CD4-positive, alpha-beta memory T cell (primary cell): ENCODE measurements around the gene C2orf15. TPM values are rescaled to one million over a fixed set of nuclear protein-coding genes. Genes with fewer than 3 reads are reported as not detected.

Experiments
- CTCF ChIA-PET: fragments of 350-600 bp; sonication (Branson Sonifier 250); formaldehyde crosslinking; loops from one replicate; lab custom pipeline; 2021; ENCODE audit warnings: inconsistent platforms; ENCODE audit not compliant: partially characterized antibody; lab: Charles Lee
- POLR2A ChIA-PET: fragments of 350-600 bp; sonication (Branson Sonifier 250); formaldehyde crosslinking; loops from one replicate; lab custom pipeline; 2021; ENCODE audit not compliant: partially characterized antibody; lab: Charles Lee
- DNase-seq, 5 donors: peaks; one replicate each; pipeline versions ENCODE4 v3.0.0 to v3.0.0-alpha.2; 2020 to 2022; ENCODE audit warnings: mixed read lengths in 1 of 5
- H3K27ac ChIP-seq: one replicate; pipeline ENCODE4 v1.7.0; 2013; ENCODE audit warnings: low read depth, low read length
- H3K27me3 ChIP-seq: 2 replicates; pipeline ENCODE4 v1.7.0; 2013; ENCODE audit warnings: mild to moderate bottlenecking, low read length, moderate library complexity; ENCODE audit not compliant: insufficient read depth
- H3K36me3 ChIP-seq: 2 replicates; pipeline ENCODE4 v1.7.0; 2013; ENCODE audit warnings: mild to moderate bottlenecking, low read length, moderate library complexity; ENCODE audit not compliant: insufficient read depth
- H3K4me1 ChIP-seq: 2 replicates; pipeline ENCODE4 v1.7.0; 2013; ENCODE audit warnings: mild to moderate bottlenecking, low read length, moderate library complexity; ENCODE audit not compliant: insufficient read depth
- H3K4me3 ChIP-seq, 2 donors: one replicate each; pipeline ENCODE4 v1.7.0; 2013; ENCODE audit warnings: low read length in 2 of 2, mild to moderate bottlenecking in 1 of 2
- H3K9me3 ChIP-seq, 2 donors: one replicate each; pipeline ENCODE4 v1.7.0; 2013; ENCODE audit warnings: low read length in 2 of 2, control low read depth in 1 of 2; ENCODE audit not compliant: control insufficient read depth in 1 of 2
- H3K27ac Mint-ChIP-seq, 7 donors: one replicate each; pipeline ENCODE4 v1.8.0; 2020 to 2021; ENCODE audit warnings: mixed read lengths in 7 of 7, mild to moderate bottlenecking in 6 of 7, inconsistent platforms in 3 of 7, moderate library complexity in 3 of 7
- H3K27me3 Mint-ChIP-seq, 2 donors: one replicate each; pipeline ENCODE4 v1.8.0; 2020 to 2021; ENCODE audit warnings: mixed read lengths in 2 of 2
- H3K36me3 Mint-ChIP-seq, 2 donors: one replicate each; pipeline ENCODE4 v1.8.0; 2020 to 2021; ENCODE audit warnings: mixed read lengths in 2 of 2, inconsistent platforms in 1 of 2, mild to moderate bottlenecking in 1 of 2
- H3K4me1 Mint-ChIP-seq, 4 donors: one replicate each; pipeline ENCODE4 v1.8.0; 2020 to 2021; ENCODE audit warnings: mixed read lengths in 4 of 4, mild to moderate bottlenecking in 1 of 4
- H3K4me3 Mint-ChIP-seq, 8 donors: one replicate each; pipeline ENCODE4 v1.8.0; 2020 to 2021; ENCODE audit warnings: mixed read lengths in 8 of 8, mild to moderate bottlenecking in 7 of 8, moderate library complexity in 6 of 8, inconsistent platforms in 3 of 8
- H3K9me3 Mint-ChIP-seq, 8 donors: one replicate each; pipeline ENCODE4 v1.8.0; 2020 to 2021; ENCODE audit warnings: mixed read lengths in 8 of 8, mild to moderate bottlenecking in 5 of 8, inconsistent platforms in 3 of 8, moderate library complexity in 1 of 8
- intact Hi-C: fragments of 100-400 bp; cut with micrococcal nuclease; formaldehyde crosslinking; loops from one replicate; pipeline ENCODE4 v1.15.1; 2023
- polyA plus RNA-seq, 2 donors: library from polyadenylated mRNA; unstranded; fragments of 300-500 nt; fragmentation: Illumina TruSeq; gene quantifications; one replicate each; pipeline ENCODE4 v1.2.3, GENCODE V29; 2021
- total RNA-seq, 2 experiments: library from RNA; stranded (reverse); gene quantifications; one replicate each; pipeline ENCODE4 v1.2.3, GENCODE V29; 2021

C2orf15 gene
- total and polyA plus RNA-seq, 4 experiments from 2014 or later, result 2.3 to 4.9 (median 4.0) TPM

DNA sequence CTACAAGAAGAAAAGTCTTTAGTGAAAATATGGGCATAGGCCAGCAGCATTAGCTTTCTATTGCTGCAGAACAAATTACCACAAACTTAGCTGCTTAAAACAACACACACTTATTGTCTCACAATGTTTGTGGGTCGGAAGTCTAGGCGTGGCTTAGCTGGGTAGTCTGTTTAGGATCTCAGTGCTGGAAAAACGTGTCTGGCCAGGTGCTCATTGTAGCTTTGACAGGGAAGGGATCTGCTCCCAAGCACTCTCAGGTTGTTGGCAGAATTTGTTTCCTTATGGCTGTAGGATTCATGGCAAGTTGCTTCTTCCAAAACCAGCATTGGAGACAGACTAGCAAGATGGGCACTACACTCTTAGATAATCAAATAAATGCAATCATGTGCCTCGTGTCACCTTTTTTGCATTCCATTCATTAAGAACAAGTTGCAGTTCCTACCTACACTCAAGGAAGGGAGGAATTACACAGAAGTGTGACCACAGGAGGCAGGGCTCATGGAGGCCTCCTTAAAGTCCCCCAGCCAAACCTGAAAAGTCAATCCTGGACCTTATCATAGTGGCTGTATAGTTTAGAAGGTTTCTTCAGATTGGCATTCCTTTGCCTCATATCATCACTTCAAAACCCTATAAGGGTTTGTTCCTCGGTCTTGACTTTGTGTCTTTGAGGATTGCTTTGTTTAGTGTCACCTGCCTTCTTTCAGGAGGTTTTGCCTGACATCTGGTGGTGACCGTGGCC, 56.8 kb downstream of the C2orf15 start:
- Histone ChIP-seq H3K27me3 (no peaks in the 10 kb centered on the region), H3K36me3 (peaks cover 27% of the 10 kb centered on the region), H3K27ac (no peak overlapping the region), H3K4me3 (no peak overlapping the region), H3K4me1 (no peaks in the 10 kb centered on the region), H3K9me3 (no peaks in the 10 kb centered on the region)
- ChIA-PET POLR2A (interaction anchor here (0.6 kb wide), 1 partner anchor 547 kb away, joined by 3 read pairs; no protein-coding TSS in a partner anchor), CTCF (no interaction called here)
- intact Hi-C loops, result no loop called here
- peaks cover 0 to 3% (median 0%) of the 10 kb centered on the region in 8 donors for H3K9me3 Mint-ChIP-seq
- DNase-seq, result no peak
- H3K4me1 Mint-ChIP-seq, result peaks cover 0 to 4% (median under 1%) of the 10 kb centered on the region in 4 donors
- no peak overlapping the region for H3K4me3 Mint-ChIP-seq
- no peaks in the 10 kb centered on the region for H3K27me3 Mint-ChIP-seq
- peaks cover 12 to 32% of the 10 kb centered on the region in 2 donors for H3K36me3 Mint-ChIP-seq
- H3K27ac Mint-ChIP-seq, result peak overlapping the region in 5 of 7 donors; percentile 20 to 73 (median 46)

DNA sequence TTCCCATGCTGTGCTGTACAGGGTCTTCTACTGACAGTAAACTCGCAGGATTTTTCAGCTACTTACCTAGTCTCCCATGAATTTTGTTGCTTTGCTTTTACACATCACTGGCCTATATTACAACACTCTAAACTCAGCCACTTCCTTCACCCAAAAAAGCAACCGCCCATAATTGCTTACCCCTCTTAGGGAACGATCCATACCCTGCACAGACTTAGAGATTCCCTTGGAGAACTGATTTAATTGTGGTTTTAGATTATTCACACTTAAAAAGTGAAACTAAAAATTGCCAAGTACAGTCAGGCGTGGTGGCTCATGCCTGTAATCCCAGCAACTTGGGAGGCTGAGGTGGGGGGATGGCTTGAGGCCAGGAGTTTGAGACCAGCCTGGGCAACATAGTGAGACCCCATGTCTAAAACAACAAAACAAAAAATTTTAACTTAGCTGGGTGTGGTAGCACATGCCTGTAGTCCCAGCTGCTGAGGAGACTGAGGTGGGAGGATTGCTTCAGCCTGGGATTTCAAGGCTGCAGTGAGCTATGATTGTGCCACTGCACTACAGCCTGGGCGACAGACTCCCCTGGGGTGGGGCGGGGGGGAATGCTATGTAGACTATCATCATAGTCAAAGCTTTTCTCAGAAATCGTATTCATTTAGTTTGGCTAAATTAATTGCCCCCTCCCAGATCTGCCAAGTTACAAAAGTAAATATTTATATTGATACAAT, 58.7 kb downstream of the C2orf15 start:
- Histone ChIP-seq H3K4me1 (no peaks in the 10 kb centered on the region), H3K27ac (no peak overlapping the region), H3K4me3 (no peak overlapping the region), H3K36me3 (peaks cover 26% of the 10 kb centered on the region), H3K9me3 (no peaks in the 10 kb centered on the region), H3K27me3 (no peaks in the 10 kb centered on the region)
- ChIA-PET POLR2A (no interaction called here), CTCF (no interaction called here)
- peaks cover 0 to 4% (median under 1%) of the 10 kb centered on the region in 4 donors for H3K4me1 Mint-ChIP-seq
- H3K9me3 Mint-ChIP-seq, result peaks cover 0 to 3% (median 0%) of the 10 kb centered on the region in 8 donors
- no peak overlapping the region for H3K4me3 Mint-ChIP-seq
- H3K36me3 Mint-ChIP-seq, result peaks cover 8 to 27% of the 10 kb centered on the region in 2 donors
- intact Hi-C loops, result no loop called here
- H3K27ac Mint-ChIP-seq, result peak overlapping the region in 5 of 7 donors; percentile 22 to 81 (median 65)
- DNase-seq, result no peak
- H3K27me3 Mint-ChIP-seq, result no peaks in the 10 kb centered on the region

Other genes with a start within 250 kb of the C2orf15 start
- 1 to 10 TPM; 1.1 to 1.2 TPM for gene CRACDL, start 205.5 kb upstream of the C2orf15 start, total RNA-seq
- gene CRACDL, start 205.5 kb upstream of the C2orf15 start, polyA plus RNA-seq, result 1 to 10 TPM in 1 of 2 donors, under 1 TPM in 1; 0.25 to 1.3 TPM
- gene TSGA10, start 13.2 kb downstream of the C2orf15 start, total RNA-seq, result 10 to 100 TPM; 20.7 to 22.6 TPM
- gene TSGA10, start 13.2 kb downstream of the C2orf15 start, polyA plus RNA-seq, result 10 to 100 TPM; 17.0 to 17.3 TPM
- 10 to 100 TPM; 23.4 to 24.4 TPM for gene LIPT1, start 13.3 kb downstream of the C2orf15 start, total RNA-seq
- 10 to 100 TPM; 20.5 to 25.6 TPM for gene LIPT1, start 13.3 kb downstream of the C2orf15 start, polyA plus RNA-seq
- 10 to 100 TPM; 79.1 to 84.3 TPM for gene MITD1, start 39.4 kb downstream of the C2orf15 start, total RNA-seq
- 10 to 100 TPM; 54.7 to 73.9 TPM for gene MITD1, start 39.4 kb downstream of the C2orf15 start, polyA plus RNA-seq
- gene MRPL30, start 39.5 kb downstream of the C2orf15 start, total RNA-seq, result 10 to 100 TPM; 20.2 to 22.7 TPM
- 10 to 100 TPM; 12.4 to 17.0 TPM for gene MRPL30, start 39.5 kb downstream of the C2orf15 start, polyA plus RNA-seq
- not detected for gene LYG2, start 114.0 kb downstream of the C2orf15 start, total RNA-seq
- not detected for gene LYG2, start 114.0 kb downstream of the C2orf15 start, polyA plus RNA-seq
- 1 to 10 TPM; 2.5 to 3.3 TPM for gene LYG1, start 159.5 kb downstream of the C2orf15 start, total RNA-seq
- under 1 TPM in 1 of 2 donors, not detected in 1; 0.52 TPM for gene LYG1, start 159.5 kb downstream of the C2orf15 start, polyA plus RNA-seq
- 10 to 100 TPM; 24.7 to 31.1 TPM for gene TXNDC9, start 194.6 kb downstream of the C2orf15 start, total RNA-seq
- 10 to 100 TPM; 56.3 to 63.0 TPM for gene TXNDC9, start 194.6 kb downstream of the C2orf15 start, polyA plus RNA-seq
- 10 to 100 TPM; 36.2 to 44.2 TPM for gene EIF5B, start 195.7 kb downstream of the C2orf15 start, total RNA-seq
- 10 to 100 TPM in 1 of 2 donors, 1 to 10 TPM in 1; 1.8 to 16.7 TPM for gene EIF5B, start 195.7 kb downstream of the C2orf15 start, polyA plus RNA-seq